Tibial nerve (tissue), 4 donors: ENCODE results near the gene NRSN2. TPM values are rescaled to one million over a fixed set of nuclear protein-coding genes. Genes with fewer than 3 reads are reported as not detected.

Source experiments
- DNase-seq, 2 donors: peaks; one replicate each; pipeline ENCODE4 v3.0.0-alpha.2; 2019; ENCODE audit warnings: low spot score in 2 of 2
- H3K27ac ChIP-seq, 4 donors: fragments of 200-600 bp; sonication (generic) in 3 of 4; one replicate each; pipeline ENCODE4 v1.5.1; 2017 to 2019; ENCODE audit warnings: mild to moderate bottlenecking in 1 of 4
- H3K27me3 ChIP-seq, 2 donors: fragments of 200-600 bp; sonication (generic) in 1 of 2; one replicate each; pipeline versions ENCODE4 v1.5.1 to v1.6.0; 2017 to 2019
- H3K36me3 ChIP-seq, 3 donors: fragments of 200-600 bp; sonication (generic); one replicate each; pipeline ENCODE4 v1.5.1; 2018 to 2019
- H3K4me1 ChIP-seq, 4 donors: fragments of 200-600 bp; sonication (generic) in 3 of 4; one replicate each; pipeline ENCODE4 v1.5.1; 2017 to 2019
- H3K4me3 ChIP-seq, 4 donors: fragments of 200-600 bp; sonication (generic) in 3 of 4; one replicate each; pipeline ENCODE4 v1.5.1; 2017 to 2019; ENCODE audit warnings: mild to moderate bottlenecking in 1 of 4, moderate library complexity in 1 of 4
- H3K9me3 ChIP-seq, 4 donors: fragments of 200-600 bp; sonication (generic) in 3 of 4; one replicate each; pipeline ENCODE4 v1.5.1; 2017 to 2019
- EP300 ChIP-seq, 2 donors: sonication (generic); formaldehyde crosslinking; IDR thresholded peaks; one replicate each; pipeline ENCODE4 v1.6.1; 2017; ENCODE audit warnings: antibody characterized with exemption in 2 of 2, mild to moderate bottlenecking in 1 of 2
- POLR2A ChIP-seq, 2 donors: fragments of 450-650 bp; IDR thresholded peaks; one replicate each; pipeline ENCODE4 v1.6.1; 2017; ENCODE audit warnings: antibody characterized with exemption in 2 of 2, mild to moderate bottlenecking in 2 of 2, moderate library complexity in 2 of 2
- WGBS, 2 donors: methylation state at CpG; one replicate each; pipeline ENCODE4 v1.1.5; 2018; 5-methylcytosine and 5-hydroxymethylcytosine counted together
- total RNA-seq, 4 donors: library from RNA; depleted of rRNA; stranded (reverse); fragments of >200 nt; gene quantifications; one replicate each; pipeline ENCODE4 v1.1.0, GENCODE V29; 2016
- TF ChIP-seq, protein P1 (sequence below), 5 experiments: fragments of 200-600 bp in 3 of 5; fragments of 450-650 bp in 2 of 5; sonication (generic) in 3 of 5; IDR thresholded peaks; one replicate each; pipeline ENCODE4 v1.5.1; 2016 to 2019; ENCODE audit warnings: antibody characterized with exemption in 5 of 5, mild to moderate bottlenecking in 3 of 5, moderate library complexity in 2 of 5

The NRSN2 gene
- total RNA-seq, 4 donors from 2014 or later = 20.6 to 34.1 (median 26.2) TPM

DNA sequence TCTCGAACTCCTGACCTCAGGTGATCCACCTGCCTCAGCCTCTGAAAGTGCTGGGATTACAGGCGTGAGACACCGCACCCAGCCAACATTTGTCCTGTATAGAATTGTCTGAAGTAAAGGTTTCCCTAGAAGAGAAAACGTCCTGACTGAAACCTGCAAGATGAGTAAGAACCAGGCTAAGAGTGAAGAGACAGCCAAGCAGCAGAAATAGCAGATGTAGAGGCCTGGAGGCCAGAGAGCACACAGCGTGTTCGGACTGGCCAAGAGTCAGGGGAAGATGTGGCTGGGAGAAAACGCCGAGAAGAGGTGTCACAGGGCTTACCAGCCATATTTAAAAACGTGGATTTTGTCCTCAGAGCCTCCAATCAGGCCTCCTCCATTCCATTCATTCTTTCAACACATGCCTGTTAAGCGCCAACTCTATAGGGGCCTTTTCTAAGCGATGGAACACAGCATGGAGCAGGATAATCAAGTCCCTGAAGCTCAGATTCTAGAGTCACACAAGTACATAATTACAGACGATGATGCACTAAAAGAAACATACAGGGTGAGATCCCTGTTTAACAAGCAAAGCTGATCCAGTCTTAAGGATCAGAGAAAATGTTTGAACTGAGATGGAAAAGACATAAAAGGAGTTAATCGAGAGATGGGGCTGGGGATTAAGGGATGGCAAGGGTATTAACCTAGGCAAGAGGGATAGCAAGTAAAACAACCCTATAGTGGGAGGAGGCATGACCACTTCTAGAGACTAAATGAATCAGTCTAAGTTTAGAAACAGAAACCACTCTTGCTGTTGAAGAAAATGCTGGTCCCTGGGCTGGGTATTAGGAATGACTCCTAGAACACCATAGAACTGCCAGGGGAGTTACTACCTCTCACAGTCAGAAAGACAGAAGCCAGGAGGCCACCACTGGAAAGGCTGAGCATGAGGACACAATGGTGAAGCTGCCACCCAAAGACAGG is 44.7 kb upstream of the NRSN2 start:
- no peaks in the 10 kb centered on the region for H3K36me3 ChIP-seq
- no peak for DNase-seq
- no peaks in the 10 kb centered on the region for H3K27me3 ChIP-seq
- peak overlapping the region in 1 of 4 donors; percentile 80 for H3K27ac ChIP-seq
- whole genome bisulfite sequencing, 2 donors = 62 to 68% methylated on average over 13 of the region's 13 CpGs
- TF ChIP-seq POLR2A (IDR thresholded peaks at IDR 0.05) = no peak
- TF ChIP-seq, protein P1, sequence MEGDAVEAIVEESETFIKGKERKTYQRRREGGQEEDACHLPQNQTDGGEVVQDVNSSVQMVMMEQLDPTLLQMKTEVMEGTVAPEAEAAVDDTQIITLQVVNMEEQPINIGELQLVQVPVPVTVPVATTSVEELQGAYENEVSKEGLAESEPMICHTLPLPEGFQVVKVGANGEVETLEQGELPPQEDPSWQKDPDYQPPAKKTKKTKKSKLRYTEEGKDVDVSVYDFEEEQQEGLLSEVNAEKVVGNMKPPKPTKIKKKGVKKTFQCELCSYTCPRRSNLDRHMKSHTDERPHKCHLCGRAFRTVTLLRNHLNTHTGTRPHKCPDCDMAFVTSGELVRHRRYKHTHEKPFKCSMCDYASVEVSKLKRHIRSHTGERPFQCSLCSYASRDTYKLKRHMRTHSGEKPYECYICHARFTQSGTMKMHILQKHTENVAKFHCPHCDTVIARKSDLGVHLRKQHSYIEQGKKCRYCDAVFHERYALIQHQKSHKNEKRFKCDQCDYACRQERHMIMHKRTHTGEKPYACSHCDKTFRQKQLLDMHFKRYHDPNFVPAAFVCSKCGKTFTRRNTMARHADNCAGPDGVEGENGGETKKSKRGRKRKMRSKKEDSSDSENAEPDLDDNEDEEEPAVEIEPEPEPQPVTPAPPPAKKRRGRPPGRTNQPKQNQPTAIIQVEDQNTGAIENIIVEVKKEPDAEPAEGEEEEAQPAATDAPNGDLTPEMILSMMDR (IDR thresholded peaks at IDR 0.05) = no peak
- TF ChIP-seq EP300 (IDR thresholded peaks at IDR 0.05) = no peak
- H3K4me3 ChIP-seq = no peak overlapping the region
- peaks cover 0 to 36% (median 27%) of the 10 kb centered on the region in 4 donors for H3K4me1 ChIP-seq
- H3K9me3 ChIP-seq = no peaks in the 10 kb centered on the region

DNA sequence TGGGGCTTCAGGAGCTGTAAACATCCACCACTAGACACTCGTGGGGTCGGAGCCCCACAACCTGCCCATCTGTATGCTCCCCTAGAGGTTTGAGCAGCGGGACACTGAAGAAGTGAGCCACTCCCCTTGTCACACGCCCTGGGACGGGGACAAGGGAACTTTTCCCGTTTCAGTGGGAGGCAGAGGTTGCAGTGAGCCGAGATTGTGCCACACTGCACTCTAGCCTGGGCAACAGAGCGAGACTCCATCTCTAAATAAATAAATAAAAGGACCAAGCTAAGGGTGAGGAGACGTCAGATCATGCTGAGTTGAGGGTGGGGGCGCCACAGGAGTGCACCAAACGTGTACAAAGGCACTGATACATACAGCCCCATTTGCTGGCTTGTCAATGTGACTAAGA is 41.2 kb upstream of the NRSN2 start:
- H3K4me3 ChIP-seq = no peak overlapping the region
- no peak for TF ChIP-seq EP300 (IDR thresholded peaks at IDR 0.05)
- no peak for DNase-seq
- H3K36me3 ChIP-seq = no peaks in the 10 kb centered on the region
- peaks cover 0 to 29% (median 16%) of the 10 kb centered on the region in 4 donors for H3K4me1 ChIP-seq
- H3K9me3 ChIP-seq = no peaks in the 10 kb centered on the region
- H3K27me3 ChIP-seq = no peaks in the 10 kb centered on the region
- H3K27ac ChIP-seq = no peak overlapping the region
- WGBS, 2 donors = 71 to 74% methylated on average over 11 of the region's 11 CpGs

DNA sequence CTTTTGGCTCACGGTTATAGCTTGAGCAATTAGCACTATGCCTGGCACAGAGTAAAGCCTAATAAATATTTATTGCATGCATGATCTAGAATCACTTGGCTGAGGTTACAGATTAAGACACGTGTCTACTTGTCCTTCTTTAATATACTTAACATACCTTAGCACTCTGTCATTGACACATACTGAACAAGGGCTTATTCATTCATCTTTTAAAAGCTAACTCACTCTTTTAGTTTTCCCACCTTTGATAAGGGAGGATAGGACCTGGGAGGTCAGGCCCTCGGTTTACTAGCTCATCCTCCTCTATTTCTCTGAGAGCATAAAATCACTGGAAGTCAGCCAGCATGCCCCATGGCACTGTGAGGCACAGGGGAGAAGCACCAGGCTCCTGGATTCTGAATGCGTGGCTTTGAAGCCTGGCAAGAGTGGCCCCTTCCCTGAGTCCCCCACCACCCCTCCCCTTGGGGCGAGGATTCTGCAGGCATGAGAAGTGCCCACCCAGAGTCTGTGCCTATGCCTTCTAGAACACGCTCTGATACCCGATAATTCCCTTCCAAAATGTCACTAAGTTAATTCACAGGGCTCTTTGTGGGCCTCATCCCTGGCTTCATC is 38.4 kb upstream of the NRSN2 start:
- Histone ChIP-seq H3K36me3 (no peaks in the 10 kb centered on the region), H3K4me3 (no peak overlapping the region), H3K27me3 (no peaks in the 10 kb centered on the region), H3K9me3 (no peaks in the 10 kb centered on the region), H3K27ac (peak overlapping the region in 2 of 4 donors; percentile 95 to 97), H3K4me1 (peaks cover 0 to 20% (median 7%) of the 10 kb centered on the region in 4 donors)
- TF ChIP-seq, protein P1 (IDR thresholded peaks at IDR 0.05) = no peak
- TF ChIP-seq EP300 (IDR thresholded peaks at IDR 0.05) (no peak), POLR2A (IDR thresholded peaks at IDR 0.05) (no peak)
- no peak for DNase-seq
- WGBS, 2 donors = 63 to 70% methylated on average over 7 of the region's 7 CpGs

DNA sequence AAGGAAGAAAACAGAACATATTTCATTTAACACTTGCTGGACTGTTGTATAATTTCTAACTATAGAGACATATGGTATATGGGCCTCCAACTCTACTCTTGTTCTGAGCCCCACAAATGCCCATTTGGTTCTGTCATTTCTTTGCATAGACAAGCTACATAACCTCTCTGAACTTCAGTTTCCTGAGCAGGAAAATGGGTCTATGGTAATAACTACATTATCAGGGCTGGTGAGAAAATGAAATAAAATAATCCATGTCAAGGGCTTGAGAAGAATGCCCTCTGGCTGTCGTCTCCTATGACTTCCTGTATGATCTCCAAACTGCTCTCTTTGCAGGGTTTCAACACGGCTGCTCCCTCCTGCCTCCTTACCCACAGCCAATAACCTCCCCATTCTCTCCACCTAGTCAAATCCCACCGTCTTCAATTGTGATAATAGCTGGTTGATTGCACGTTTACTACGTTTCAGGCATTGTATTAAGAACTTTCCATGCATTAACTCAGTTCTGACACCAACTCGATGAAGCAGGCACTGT is 37.5 kb upstream of the NRSN2 start:
- H3K36me3 ChIP-seq = no peaks in the 10 kb centered on the region
- peaks cover 0 to 20% (median 7%) of the 10 kb centered on the region in 4 donors for H3K4me1 ChIP-seq
- TF ChIP-seq EP300 (IDR thresholded peaks at IDR 0.05) (no peak), POLR2A (IDR thresholded peaks at IDR 0.05) (no peak)
- TF ChIP-seq, protein P1 (IDR thresholded peaks at IDR 0.05) = peak in 1 of 5 experiments; percentile 11
- peak overlapping the region; percentile 83 to 97 (median 94) for H3K27ac ChIP-seq
- 1 to 5% methylated on average over 6 of the region's 6 CpGs for WGBS, 2 donors
- no peak for DNase-seq
- H3K27me3 ChIP-seq = no peaks in the 10 kb centered on the region
- no peaks in the 10 kb centered on the region for H3K9me3 ChIP-seq
- H3K4me3 ChIP-seq = peak overlapping the region; percentile 51 to 66 (median 58)

DNA sequence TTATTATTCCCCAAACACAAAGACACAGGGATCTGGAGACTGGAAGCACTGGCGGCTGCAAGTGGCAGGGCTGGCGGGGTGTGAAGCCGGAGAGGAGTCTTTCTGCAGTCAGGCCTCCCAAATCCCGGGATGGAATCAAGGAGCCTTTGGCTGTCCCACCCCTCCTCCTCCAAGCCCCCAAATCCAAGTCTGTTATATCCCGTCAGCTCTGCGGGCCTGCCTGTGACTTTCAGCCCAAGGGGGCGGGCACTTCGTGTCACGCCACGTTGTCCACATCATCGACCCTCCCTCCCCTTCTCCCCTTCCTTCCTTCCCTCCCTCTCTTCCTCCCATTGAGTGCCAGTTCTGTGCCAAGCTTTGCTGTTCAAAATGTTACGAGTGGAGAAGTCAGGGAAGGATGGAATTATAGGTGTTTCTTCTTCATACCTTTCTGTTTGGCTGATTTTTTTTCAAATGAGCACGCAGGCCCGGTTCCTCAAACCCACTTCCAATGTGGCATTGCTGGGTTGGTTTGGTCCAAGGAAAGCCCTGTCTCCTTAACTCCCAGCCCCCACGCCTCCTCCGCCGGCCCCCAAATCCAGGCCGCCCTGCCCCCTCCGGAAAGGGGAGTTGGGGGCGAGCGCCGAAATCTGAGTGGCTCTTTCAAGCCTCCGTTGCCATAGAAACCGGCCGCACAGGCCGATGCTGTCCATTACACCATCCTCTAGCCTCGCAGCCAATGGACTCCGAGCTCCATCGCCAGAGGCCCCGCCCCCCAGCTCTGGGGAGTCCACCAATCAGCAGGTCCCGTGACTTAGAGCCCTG is 36.9 kb upstream of the NRSN2 start:
- peak; percentile 99 for DNase-seq
- peaks cover 0 to 20% (median 7%) of the 10 kb centered on the region in 4 donors for H3K4me1 ChIP-seq
- no peaks in the 10 kb centered on the region for H3K36me3 ChIP-seq
- peak overlapping the region; percentile 51 to 66 (median 58) for H3K4me3 ChIP-seq
- peak overlapping the region; percentile 83 to 97 (median 94) for H3K27ac ChIP-seq
- WGBS, 2 donors = 2% methylated on average over 30 to 31 of the region's 31 CpGs
- H3K27me3 ChIP-seq = no peaks in the 10 kb centered on the region
- TF ChIP-seq POLR2A (IDR thresholded peaks at IDR 0.05) (no peak), EP300 (IDR thresholded peaks at IDR 0.05) (peak in 1 of 2 donors; percentile 73)
- TF ChIP-seq, protein P1 (IDR thresholded peaks at IDR 0.05) = peak in 1 of 5 experiments; percentile 11
- no peaks in the 10 kb centered on the region for H3K9me3 ChIP-seq
